CD4-positive, alpha-beta T cell treated with Interleukin-15 for 1 hour (primary cell): ENCODE results near the gene SRC.

ENCODE experiments used
- DNase-seq: peaks from one replicate; pipeline ENCODE4 v3.0.0-alpha.2; 2020

Gene SRC

GRCh38 chr20:37435607-37436006 is 89.7 kb downstream of the SRC start:
- DNase-seq = no peak

GRCh38 chr20:37436527-37437186 is 90.7 kb downstream of the SRC start:
- no peak for DNase-seq

GRCh38 chr20:37437676-37438075 is 91.7 kb downstream of the SRC start:
- no peak for DNase-seq

- no peak for DNase-seq
Measured at GRCh38 chr20:37438464-37439222, 92.7 kb downstream of the SRC start.

GRCh38 chr20:37439223-37439933 is 93.4 kb downstream of the SRC start:
- no peak for DNase-seq

- DNase-seq = no peak
Measured at GRCh38 chr20:37441023-37441422, 95.1 kb downstream of the SRC start.

- no peak for DNase-seq
Measured at GRCh38 chr20:37442547-37442946, 96.6 kb downstream of the SRC start.

- DNase-seq = no peak
Measured at GRCh38 chr20:37442986-37443385, 97.0 kb downstream of the SRC start.

GRCh38 chr20:37443596-37443995 is 97.7 kb downstream of the SRC start:
- DNase-seq = no peak

- DNase-seq = no peak
Measured at GRCh38 chr20:37445041-37445440, 99.1 kb downstream of the SRC start.

- DNase-seq = no peak
Measured at GRCh38 chr20:37446286-37447032, 100.5 kb downstream of the SRC start.

GRCh38 chr20:37447688-37448087 is 101.7 kb downstream of the SRC start:
- DNase-seq = no peak

- no peak for DNase-seq
Measured at GRCh38 chr20:37449276-37449675, 103.3 kb downstream of the SRC start.

GRCh38 chr20:37450344-37450743 is 104.4 kb downstream of the SRC start:
- DNase-seq = no peak

GRCh38 chr20:37451616-37452015 is 105.7 kb downstream of the SRC start:
- no peak for DNase-seq

- DNase-seq = no peak
Measured at GRCh38 chr20:37452236-37452635, 106.3 kb downstream of the SRC start.

GRCh38 chr20:37453288-37453687 is 107.3 kb downstream of the SRC start:
- no peak for DNase-seq

- DNase-seq = no peak
Measured at GRCh38 chr20:37453836-37454235, 107.9 kb downstream of the SRC start.

- DNase-seq = no peak
Measured at GRCh38 chr20:37454636-37455385, 108.9 kb downstream of the SRC start.
